ENCODE results near the gene GMEB2.
"Not testable (repeated sequence)": the region's sequence is repeated elsewhere in the genome, so short reads cannot be mapped to it uniquely, and the experiment has no call there.

Gene GMEB2

DNA sequence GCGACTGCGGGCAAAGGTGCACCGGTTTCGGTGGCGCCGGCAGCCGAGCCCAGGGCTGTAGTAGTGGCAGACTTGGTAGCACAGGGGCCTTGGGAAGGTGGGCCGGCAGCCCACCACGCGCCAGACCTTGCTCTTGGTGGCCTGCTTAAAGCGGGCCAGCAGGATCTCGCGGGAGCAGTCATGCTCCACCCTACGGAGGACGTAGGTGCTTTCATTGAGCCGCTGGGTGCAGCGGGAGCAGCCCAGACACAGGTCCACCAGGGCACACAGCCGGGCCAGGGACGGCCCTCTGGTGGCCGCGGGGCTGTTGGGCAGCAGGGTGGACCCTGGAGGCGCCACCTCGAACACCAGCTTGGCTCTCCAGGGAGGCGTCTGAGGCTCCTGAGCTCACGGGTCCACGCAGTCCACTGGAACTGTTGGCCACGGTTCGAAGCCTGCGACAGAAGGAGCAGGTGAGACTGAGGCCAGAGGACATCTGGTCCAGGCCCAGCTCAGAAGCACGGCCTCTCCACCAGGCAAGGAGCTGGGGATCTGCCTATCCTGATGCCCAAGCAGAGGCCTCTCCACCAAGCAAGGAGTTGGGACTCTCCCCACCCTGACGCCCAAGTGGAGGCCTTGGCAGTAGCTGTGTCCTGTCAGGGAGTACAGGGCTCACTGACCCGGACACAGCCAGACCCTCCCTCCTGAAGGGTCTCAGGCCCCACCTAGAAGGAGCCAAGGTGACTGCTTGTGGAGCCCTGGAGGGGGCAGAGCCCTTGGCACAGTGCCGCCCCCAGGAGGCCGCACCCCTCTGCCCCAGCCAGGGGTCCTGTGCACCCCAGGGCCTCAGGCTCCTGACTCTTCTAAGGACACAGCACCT lies 53.9 kb downstream of the GMEB2 start:
- TF ChIP-seq, protein P1, sequence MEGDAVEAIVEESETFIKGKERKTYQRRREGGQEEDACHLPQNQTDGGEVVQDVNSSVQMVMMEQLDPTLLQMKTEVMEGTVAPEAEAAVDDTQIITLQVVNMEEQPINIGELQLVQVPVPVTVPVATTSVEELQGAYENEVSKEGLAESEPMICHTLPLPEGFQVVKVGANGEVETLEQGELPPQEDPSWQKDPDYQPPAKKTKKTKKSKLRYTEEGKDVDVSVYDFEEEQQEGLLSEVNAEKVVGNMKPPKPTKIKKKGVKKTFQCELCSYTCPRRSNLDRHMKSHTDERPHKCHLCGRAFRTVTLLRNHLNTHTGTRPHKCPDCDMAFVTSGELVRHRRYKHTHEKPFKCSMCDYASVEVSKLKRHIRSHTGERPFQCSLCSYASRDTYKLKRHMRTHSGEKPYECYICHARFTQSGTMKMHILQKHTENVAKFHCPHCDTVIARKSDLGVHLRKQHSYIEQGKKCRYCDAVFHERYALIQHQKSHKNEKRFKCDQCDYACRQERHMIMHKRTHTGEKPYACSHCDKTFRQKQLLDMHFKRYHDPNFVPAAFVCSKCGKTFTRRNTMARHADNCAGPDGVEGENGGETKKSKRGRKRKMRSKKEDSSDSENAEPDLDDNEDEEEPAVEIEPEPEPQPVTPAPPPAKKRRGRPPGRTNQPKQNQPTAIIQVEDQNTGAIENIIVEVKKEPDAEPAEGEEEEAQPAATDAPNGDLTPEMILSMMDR (IDR thresholded peaks at IDR 0.05; ENCODE audit: low read depth, low read length, missing control alignments) = peak; percentile 14
- peak overlapping the region; percentile 71 for H3K4me3 ChIP-seq (replicated peaks; ENCODE audit: low read depth, low read length)
- no peak for DNase-seq (ENCODE audit: extremely low read depth, low read depth)

DNA sequence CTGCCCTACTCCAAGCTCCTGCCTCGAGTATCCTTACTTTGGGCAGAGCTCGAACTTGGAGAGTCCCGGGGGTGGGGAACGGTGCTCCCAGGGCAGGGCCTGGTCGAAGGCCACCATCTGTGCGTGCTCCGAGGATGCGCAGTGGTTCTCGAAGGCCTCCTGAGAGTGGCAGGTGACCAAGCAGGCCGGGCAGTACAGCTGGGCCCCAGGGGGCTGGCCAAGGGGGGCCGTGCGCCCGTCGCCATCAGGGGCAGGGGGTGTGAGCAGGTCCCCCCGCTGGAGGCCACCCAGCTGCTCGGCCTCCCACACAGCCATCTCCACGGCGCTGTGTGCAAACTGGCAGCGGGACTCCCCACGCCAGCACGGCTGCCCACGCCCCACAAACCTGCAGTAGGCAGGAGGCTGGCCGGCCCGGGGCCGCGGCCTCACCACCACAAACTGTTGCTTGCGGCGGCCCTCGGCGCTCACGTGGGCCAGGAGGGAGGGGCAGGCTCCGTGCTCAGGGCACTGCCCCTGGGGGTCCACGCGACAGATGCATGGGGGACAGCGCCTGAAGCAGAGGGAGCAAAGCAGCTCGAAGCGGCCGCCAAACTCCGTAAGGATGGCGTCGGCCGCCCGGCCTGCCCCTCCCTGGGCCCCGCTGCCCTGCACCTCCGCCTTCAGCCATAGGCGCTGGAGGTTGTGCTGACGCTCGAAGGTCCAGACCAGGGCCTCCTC lies 54.7 kb downstream of the GMEB2 start:
- TF ChIP-seq, protein P1 (IDR thresholded peaks at IDR 0.05; ENCODE audit: low read depth, low read length, missing control alignments) = no peak
- H3K4me3 ChIP-seq (replicated peaks; ENCODE audit: low read depth, low read length) = no peak overlapping the region
- DNase-seq (ENCODE audit: extremely low read depth, low read depth) = no peak

DNA sequence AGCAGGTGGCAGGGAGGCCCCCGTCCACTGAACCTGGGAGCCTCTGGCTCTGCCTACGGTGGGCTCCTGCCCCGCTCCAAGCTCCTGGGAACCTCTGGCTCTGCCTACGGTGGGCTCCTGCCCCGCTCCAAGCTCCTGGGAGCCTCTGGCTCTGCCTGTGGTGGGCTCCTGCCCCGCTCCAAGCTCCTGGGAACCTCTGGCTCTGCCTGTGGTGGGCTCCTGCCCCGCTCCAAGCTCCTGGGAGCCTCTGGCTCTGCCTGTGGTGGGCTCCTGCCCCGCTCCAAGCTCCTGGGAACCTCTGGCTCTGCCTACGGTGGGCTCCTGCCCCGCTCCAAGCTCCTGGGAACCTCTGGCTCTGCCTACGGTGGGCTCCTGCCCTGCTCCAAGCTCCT lies 55.8 kb downstream of the GMEB2 start:
- not testable (repeated sequence) for H3K4me3 ChIP-seq (replicated peaks; ENCODE audit: low read depth, low read length); DNase-seq (ENCODE audit: extremely low read depth, low read depth)

DNA sequence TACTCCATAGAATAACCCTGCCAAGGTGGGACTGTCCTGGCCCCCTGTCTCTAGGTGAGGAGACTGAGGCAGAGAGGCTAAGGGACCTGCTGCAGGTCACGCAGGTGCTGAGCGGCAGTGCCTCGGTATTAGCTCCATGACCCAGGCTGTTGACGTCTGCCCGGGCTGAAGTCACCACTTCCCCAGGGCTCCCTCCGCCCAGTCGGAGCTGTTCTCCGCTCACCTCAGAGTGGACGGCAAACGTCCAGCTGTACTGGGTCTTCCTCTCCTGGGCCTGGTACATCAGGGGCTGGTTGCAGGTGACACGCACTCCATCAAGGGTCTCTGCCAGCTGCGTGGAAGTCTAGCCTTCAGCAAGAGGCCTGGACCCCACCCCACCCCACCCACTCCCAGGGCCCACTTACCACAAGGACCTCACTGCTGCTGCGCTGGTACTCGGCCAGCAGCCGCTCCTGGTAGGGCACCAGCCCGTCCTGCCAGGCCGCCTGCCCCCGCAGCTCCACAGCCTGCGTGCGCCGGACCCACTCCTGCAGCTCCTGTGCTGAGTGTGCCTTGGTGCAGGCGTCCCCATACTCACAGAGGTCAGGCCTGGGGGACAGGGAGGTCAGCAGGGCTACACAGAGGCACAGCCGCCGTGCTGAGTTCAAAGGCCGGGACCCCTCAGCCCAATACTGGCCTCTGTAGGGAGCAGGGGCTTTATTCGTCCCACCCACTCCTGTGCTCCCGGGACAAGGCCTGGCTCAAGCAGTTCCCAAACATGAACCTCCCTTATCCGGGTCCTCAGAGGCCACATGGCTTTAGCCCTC lies 56.4 kb downstream of the GMEB2 start:
- DNase-seq (ENCODE audit: extremely low read depth, low read depth) = no peak
- no peak overlapping the region for H3K4me3 ChIP-seq (replicated peaks; ENCODE audit: low read depth, low read length)
- TF ChIP-seq, protein P1 (IDR thresholded peaks at IDR 0.05; ENCODE audit: low read depth, low read length, missing control alignments) = no peak

DNA sequence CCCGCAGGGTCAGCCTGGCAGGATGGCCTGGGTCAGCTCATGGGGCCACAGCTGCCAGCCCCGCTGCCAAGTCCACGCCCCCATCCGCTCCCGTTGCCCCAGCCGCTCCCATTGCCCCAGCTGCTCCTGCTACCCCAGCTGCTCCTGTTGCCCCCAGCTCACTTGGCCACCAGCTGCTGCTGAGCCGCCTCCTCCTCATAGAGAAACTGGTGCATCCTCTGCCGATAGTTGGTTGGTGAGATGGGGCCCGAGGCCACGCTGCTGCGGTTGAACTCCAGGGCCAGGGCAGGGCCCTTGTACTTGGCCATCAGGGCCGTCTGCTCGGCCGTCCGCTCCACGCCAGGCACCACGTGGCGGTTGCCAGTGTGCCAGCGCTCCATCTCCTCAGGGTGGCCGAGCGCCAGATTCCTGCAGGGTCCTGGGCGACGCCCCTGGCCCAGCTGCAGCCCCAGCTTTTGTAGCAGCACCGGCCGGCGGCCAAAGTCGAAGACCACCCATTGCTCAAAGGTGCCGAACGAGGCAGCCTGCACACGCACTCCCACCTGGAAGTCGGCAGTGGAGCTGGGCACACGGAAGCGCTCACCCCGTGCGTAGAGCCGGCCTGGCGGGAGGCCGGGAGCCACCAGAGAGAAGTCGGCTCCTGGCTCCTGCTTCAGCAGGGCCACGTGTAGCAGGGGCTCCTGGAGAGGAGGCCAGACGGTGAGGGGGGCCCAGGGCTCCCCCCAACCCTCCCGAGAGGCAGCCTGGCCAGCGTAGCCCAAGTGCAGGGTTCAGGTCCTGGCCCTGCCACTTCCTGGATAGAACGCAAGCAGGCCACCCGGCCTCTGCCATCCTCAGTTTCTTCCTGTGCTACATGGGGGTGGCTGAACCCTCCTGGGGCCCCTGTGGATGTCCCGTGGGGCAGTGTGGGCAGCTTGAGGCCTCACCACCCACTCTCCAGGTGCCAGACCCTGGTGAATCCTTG lies 57.6 kb downstream of the GMEB2 start:
- DNase-seq (ENCODE audit: extremely low read depth, low read depth) = no peak
- TF ChIP-seq, protein P1 (IDR thresholded peaks at IDR 0.05; ENCODE audit: low read depth, low read length, missing control alignments) = no peak
- no peak overlapping the region for H3K4me3 ChIP-seq (replicated peaks; ENCODE audit: low read depth, low read length)

DNA sequence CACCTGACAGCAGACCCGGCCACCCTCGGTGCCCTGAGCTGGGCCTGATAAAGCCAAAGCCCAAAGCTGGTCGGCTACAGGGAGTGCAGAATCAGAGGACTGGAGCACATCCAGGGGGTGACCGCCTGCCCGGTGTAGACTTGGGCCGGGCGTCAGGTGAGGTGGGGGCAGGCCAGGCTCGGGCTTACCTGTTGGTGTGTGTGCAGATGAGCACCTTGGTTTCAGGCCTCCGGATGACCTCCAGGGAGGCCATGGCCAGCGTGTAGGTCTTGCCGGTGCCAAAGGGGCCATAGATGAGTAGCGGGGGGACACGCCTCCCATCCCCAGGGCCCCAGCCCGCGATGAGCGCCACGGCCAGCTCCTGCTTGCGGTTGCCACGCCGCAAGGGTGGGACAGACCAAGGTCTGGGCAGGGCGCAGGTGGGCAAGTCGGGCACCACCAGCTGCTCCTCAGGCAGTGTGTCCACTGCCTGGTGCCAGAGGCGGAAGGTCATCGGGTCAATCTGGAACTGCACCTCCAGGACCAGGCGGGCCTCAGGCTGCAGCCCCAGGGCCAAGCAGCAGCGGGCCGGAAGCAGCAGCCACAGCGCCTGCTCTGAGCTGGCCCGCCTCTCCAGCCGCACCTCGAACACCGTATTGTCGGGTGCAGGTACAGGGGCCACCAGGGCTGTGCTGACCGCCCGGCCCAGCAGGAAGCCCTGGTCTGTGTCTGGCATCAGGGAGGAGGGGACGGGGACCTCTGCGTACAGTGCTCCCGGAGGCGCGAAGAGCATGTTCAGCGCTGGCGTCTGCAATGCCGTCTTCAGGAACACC lies 58.5 kb downstream of the GMEB2 start:
- DNase-seq (ENCODE audit: extremely low read depth, low read depth) = no peak
- no peak overlapping the region for H3K4me3 ChIP-seq (replicated peaks; ENCODE audit: low read depth, low read length)
- TF ChIP-seq, protein P1 (IDR thresholded peaks at IDR 0.05; ENCODE audit: low read depth, low read length, missing control alignments) = no peak
